IPS-20b (cell line): Measurements from ENCODE around the gene DRAXIN.

ENCODE experiments used
- H3K27ac ChIP-seq: one replicate; pipeline ENCODE4 v1.5.1; 2013; ENCODE audit warnings: low read length
- H3K27me3 ChIP-seq: 2 replicates; pipeline ENCODE4 v1.6.1; 2013; ENCODE audit warnings: mild to moderate bottlenecking, low read length, inconsistent platforms; ENCODE audit not compliant: insufficient read depth
- H3K36me3 ChIP-seq: 2 replicates; pipeline ENCODE4 v1.6.1; 2013; ENCODE audit warnings: low read depth, mild to moderate bottlenecking, inconsistent platforms, low read length, moderate library complexity; ENCODE audit not compliant: insufficient read depth
- H3K4me1 ChIP-seq: 2 replicates; pipeline ENCODE4 v1.6.1; 2013; ENCODE audit warnings: mild to moderate bottlenecking, control low read depth, inconsistent platforms, low read length, moderate library complexity; ENCODE audit not compliant: insufficient read depth
- H3K4me3 ChIP-seq: 2 replicates; pipeline ENCODE4 v1.5.1; 2013; ENCODE audit warnings: mild to moderate bottlenecking, low read length, inconsistent platforms
- H3K9ac ChIP-seq: 2 replicates; pipeline ENCODE4 v1.6.1; 2013; ENCODE audit warnings: low read depth, mild to moderate bottlenecking, inconsistent platforms, low read length, moderate library complexity
- H3K9me3 ChIP-seq: 2 replicates; pipeline ENCODE4 v1.6.1; 2013; ENCODE audit warnings: mild to moderate bottlenecking, low read depth, low read length, inconsistent platforms; ENCODE audit not compliant: insufficient read depth

DRAXIN gene

DNA sequence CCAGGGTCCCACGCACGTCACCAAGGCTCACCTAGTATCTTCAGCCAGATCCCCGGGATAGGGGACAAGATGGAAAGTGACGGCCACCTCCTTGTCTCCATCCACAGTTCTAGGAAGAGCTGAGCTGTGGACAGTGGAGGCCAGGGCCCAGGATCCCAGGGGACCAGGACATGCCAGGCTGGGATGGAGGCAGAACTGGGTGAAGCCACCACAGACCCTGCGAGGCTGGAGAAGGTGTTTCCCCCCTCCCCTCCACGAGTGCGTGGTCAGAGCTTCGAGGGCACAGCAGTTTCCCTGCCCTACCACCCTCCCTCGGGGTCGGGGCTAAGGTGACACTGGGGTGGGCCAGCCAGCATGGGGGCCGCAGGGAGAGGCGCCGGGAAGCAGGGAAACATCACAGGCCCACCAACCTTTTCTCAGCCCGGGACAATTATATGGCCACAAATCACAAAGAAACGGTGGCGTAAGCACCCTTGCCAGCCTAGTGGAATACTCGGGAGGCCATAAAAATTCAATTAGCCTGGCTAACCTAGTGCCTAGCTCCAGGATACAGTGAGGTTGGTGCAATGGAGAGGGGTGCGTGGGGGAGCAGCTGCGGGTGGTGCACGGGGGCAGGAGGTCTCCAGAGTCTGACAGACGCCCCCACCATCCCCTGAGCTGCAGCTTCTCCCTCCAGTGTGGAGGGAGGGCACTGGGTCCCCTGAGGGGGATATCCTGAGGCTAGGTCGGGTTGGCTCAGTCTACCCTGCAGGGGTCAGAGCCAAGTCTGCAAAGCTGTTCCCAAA lies 13.4 kb downstream of the DRAXIN start:
- Histone ChIP-seq H3K4me3 (no peak overlapping the region), H3K4me1 (peaks cover 33% of the 10 kb centered on the region), H3K9me3 (no peaks in the 10 kb centered on the region), H3K27ac (no peak overlapping the region), H3K36me3 (0 out of 2 replicates have a peak, but pooled peaks cover 4% of the 10 kb centered on the region), H3K9ac (no peak overlapping the region), H3K27me3 (no peaks in the 10 kb centered on the region)

DNA sequence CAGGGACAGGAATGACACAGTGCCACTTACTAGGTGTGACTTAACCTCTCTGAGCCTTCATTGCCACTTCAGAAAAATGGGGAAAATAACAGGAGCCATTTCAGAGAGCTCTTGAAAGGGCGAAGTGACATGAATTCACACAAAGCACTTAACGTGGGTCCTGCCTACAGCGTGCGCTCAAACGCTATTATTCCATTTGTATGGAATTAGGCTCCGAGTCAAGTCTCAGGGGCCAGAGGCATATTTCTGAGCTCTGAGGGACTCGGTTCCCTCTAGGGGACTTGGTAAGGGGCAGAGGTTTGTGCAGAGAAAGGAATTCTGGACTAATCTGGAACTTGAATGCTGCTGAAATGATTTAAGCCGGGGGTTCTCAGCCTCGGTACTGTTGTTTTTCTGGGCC lies 14.1 kb downstream of the DRAXIN start:
- 0 out of 2 replicates have a peak, but pooled peaks cover 4% of the 10 kb centered on the region for H3K36me3 ChIP-seq
- H3K27me3 ChIP-seq = no peaks in the 10 kb centered on the region
- H3K27ac ChIP-seq = no peak overlapping the region
- H3K4me3 ChIP-seq = no peak overlapping the region
- H3K4me1 ChIP-seq = peaks cover 33% of the 10 kb centered on the region
- no peaks in the 10 kb centered on the region for H3K9me3 ChIP-seq
- no peak overlapping the region for H3K9ac ChIP-seq

DNA sequence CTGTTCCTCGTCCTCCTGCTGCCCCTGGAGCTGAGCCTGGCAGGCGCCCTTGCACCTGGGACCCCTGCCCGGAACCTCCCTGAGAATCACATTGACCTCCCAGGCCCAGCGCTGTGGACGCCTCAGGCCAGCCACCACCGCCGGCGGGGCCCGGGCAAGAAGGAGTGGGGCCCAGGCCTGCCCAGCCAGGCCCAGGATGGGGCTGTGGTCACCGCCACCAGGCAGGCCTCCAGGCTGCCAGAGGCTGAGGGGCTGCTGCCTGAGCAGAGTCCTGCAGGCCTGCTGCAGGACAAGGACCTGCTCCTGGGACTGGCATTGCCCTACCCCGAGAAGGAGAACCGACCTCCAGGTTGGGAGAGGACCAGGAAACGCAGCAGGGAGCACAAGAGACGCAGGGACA lies 14.8 kb downstream of the DRAXIN start:
- H3K27ac ChIP-seq = no peak overlapping the region
- peaks cover 5% of the 10 kb centered on the region; the same call in 1 of the 2 replicates for H3K36me3 ChIP-seq
- H3K9me3 ChIP-seq = no peaks in the 10 kb centered on the region
- H3K4me3 ChIP-seq = no peak overlapping the region
- H3K9ac ChIP-seq = no peak overlapping the region
- H3K27me3 ChIP-seq = no peaks in the 10 kb centered on the region
- peaks cover 28% of the 10 kb centered on the region for H3K4me1 ChIP-seq

DNA sequence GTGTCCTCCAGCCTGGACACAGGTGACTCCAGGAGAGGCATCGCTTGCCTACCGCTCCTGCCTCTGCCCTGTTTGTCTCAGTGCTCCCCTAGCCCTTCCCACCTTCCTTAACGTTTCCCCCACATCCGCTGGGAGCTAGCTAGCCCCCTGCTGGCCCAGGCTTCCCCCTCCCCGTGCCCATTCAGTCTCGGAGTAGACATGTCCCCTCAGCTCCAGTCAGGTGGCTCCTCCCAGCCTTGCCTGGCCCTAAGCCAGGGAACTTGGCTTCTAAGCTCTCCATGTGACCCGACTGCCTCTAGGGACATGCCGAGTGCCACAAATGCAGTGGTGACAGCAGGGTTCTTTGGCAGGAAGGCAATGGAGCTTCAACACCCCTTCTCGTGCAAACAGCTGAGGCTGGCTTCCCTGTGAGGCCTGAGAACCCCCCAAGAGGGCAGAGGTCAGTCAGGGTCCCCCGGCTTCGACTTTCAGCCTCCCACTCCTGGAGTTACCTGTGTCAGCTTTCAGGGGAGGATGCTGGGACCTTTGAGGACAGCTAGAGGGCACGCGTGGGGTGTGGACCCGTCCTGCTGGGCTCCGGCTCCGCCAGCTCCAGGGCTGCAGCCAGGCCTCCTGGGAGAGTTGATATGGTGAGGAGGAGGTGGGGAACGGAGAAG lies 16.2 kb downstream of the DRAXIN start:
- Histone ChIP-seq H3K27ac (no peak overlapping the region), H3K4me3 (no peak overlapping the region), H3K9me3 (no peaks in the 10 kb centered on the region), H3K36me3 (peaks cover 14% of the 10 kb centered on the region; the same call in 1 of the 2 replicates), H3K9ac (no peak overlapping the region), H3K4me1 (peaks cover 26% of the 10 kb centered on the region), H3K27me3 (no peaks in the 10 kb centered on the region)

DNA sequence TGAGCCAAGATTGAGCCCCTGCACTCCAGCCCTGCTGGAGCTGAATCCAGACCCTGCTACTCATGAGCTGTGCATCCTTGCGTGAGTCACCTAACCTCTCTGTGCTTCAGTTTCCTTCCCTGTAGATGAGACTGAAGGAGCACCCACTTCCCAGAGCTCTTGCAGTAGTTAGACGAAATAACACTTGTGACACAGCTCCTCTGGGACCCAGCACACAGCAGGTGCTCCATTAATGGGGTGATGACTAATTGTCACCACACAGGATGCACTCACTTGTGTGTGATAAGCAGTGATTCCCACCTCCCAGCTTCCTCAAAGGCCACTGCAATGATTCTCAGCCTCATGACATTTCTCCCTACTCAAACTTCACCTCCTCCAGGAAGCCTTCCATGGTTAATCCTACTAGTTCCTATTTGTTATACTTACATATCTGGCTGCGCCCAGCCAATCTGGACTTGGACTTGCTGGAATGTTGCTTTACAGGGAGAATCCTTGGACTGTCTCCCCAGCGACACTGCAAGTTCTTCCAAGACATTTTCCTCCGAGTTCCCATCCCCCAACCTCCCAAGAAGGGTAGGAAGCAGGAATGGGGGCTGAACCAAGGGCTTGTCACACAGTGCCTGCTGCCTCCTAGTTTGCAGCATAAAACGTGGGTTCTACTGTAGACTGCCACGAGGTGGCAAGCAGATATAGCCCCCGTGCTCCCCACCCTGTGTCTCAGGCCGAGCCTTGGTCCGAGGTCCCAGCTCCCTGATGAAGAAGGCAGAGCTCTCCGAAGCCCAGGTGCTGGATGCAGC lies 17.2 kb downstream of the DRAXIN start:
- H3K36me3 ChIP-seq = peaks cover 19% of the 10 kb centered on the region; the same call in 1 of the 2 replicates
- H3K4me3 ChIP-seq = no peak overlapping the region
- H3K27me3 ChIP-seq = no peaks in the 10 kb centered on the region
- H3K27ac ChIP-seq = no peak overlapping the region
- peaks cover 26% of the 10 kb centered on the region for H3K4me1 ChIP-seq
- no peaks in the 10 kb centered on the region for H3K9me3 ChIP-seq
- H3K9ac ChIP-seq = no peak overlapping the region

DNA sequence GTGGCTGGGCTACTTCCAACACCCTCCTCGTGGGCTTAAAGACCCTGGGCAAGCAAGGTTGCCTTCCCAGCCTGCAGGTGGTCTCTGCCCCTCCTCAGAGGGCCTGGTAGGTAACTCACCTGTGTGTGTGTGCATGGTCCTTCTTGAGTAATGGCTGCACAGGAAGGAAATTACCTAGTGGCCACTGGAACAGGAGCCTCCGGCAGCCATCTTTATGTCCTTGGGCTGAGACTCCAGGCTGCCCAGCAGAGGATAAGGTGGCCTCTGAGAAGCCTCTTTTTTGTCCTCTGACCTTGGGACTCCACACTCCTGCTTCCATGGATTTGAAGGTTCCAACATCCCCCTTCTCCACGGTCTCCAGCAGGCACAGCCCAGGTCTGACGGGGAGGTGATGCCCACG lies 20.0 kb downstream of the DRAXIN start:
- no peak overlapping the region for H3K9ac ChIP-seq
- H3K36me3 ChIP-seq = peaks cover 25% of the 10 kb centered on the region
- H3K4me3 ChIP-seq = no peak overlapping the region
- H3K9me3 ChIP-seq = no peaks in the 10 kb centered on the region
- H3K27ac ChIP-seq = no peak overlapping the region
- no peaks in the 10 kb centered on the region for H3K27me3 ChIP-seq
- H3K4me1 ChIP-seq = peaks cover 7% of the 10 kb centered on the region; the same call in 1 of the 2 replicates

DNA sequence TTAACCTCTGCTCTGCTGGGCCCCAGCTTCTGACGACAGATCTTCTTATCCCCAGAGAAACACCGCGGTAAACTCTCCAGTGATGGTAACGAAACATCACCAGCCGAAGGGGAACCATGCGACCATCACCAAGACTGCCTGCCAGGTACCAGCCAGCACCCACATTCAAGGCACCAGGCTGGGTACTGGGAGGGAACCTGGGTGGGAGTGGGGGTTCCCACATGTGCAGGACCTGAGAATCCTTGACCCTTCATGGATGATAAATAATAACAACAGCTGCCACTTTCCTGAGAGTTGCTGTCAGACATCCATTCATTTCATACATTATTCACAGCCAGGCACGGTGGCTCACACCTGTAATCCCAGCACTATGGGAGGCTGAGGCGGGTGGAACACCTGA lies 20.8 kb downstream of the DRAXIN start:
- Histone ChIP-seq H3K9me3 (no peaks in the 10 kb centered on the region), H3K36me3 (peaks cover 25% of the 10 kb centered on the region), H3K4me3 (no peak overlapping the region), H3K9ac (no peak overlapping the region), H3K27me3 (no peaks in the 10 kb centered on the region), H3K4me1 (peaks cover 6% of the 10 kb centered on the region; the same call in 1 of the 2 replicates), H3K27ac (no peak overlapping the region)

DNA sequence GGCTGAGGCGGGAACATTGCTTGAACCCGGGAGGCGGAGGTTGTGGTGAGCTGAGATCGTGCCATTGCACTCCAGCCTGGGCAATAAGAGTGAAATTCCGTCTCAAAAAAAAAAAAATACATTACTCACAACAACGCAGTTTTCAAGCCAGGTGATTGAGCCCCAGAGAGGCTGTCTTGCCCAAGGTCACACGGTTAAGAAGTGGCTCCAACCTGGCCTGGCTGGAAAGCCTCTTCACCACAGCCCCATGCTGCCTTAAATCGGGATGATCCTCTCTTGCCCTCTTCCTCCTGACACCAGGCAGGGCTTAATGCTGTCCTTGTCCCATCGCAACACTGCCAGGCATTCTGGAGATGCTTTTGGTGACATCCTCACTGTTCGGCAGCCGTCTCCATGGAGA lies 21.6 kb downstream of the DRAXIN start:
- H3K4me3 ChIP-seq = no peak overlapping the region
- H3K9me3 ChIP-seq = no peaks in the 10 kb centered on the region
- no peak overlapping the region for H3K9ac ChIP-seq
- no peak overlapping the region for H3K27ac ChIP-seq
- no peaks in the 10 kb centered on the region for H3K27me3 ChIP-seq
- no peaks in the 10 kb centered on the region for H3K4me1 ChIP-seq
- H3K36me3 ChIP-seq = peaks cover 25% of the 10 kb centered on the region

DNA sequence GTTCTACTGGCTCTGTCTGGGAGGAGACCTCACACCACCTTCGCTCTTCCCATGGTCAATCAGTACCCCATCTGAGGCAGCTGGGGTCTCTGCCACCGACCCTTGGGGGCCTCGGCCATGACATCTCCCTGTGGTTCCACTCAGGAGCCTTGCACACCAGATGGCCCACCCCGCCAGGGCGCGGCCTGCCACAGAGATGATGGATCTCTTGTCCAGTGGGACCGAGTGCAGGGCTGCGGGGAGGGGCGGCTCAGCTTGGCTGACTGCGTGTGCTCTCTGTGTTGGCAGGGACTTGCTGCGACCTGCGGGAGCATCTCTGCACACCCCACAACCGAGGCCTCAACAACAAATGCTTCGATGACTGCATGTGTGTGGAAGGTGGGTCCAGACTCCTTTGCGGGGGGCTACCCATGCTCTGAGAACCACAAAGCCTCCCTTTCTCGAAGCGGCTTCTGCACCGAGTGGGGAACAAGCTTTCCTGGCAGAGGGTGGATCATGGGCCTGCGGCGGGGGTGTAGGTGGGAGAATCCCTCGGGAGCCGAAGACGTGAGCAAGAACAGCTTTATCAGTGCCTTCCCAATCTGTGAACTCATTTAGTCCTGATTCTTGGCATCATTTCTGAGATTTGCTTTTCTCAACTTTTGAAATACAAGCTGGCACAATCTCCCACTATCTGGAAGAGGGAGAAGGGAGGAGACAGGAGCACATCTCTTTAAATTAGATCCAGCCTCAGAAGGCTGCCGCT lies 23.5 kb downstream of the DRAXIN start:
- H3K27ac ChIP-seq = no peak overlapping the region
- no peak overlapping the region for H3K4me3 ChIP-seq
- peaks cover 26% of the 10 kb centered on the region for H3K36me3 ChIP-seq
- no peaks in the 10 kb centered on the region for H3K27me3 ChIP-seq
- H3K4me1 ChIP-seq = no peaks in the 10 kb centered on the region
- no peak overlapping the region for H3K9ac ChIP-seq
- no peaks in the 10 kb centered on the region for H3K9me3 ChIP-seq

DNA sequence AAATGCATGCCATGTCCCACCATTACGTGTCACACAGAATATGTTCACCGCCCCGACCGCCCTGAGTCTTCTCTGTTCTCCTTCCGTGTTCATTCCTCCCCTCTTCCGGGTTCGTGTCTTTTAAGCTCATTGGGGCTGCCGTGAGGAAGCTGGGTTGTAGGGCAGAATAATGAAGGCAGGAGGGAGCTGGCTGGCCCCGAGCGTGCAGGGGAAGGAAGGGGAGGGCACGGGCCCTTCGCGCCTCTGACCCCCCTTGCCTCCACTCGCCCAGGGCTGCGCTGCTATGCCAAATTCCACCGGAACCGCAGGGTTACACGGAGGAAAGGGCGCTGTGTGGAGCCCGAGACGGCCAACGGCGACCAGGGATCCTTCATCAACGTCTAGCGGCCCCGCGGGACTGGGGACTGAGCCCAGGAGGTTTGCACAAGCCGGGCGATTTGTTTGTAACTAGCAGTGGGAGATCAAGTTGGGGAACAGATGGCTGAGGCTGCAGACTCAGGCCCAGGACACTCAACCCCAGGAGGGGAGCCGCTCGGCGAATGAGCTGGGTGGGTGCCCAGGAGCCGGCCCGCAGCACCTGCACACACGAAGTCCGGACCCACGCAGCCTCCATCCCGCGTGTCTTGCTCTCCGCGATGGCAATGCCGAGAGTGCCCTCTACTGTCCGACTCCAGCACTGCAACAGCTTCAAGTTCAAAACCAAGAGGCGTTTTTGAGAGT lies 28.0 kb downstream of the DRAXIN start:
- H3K27me3 ChIP-seq = no peaks in the 10 kb centered on the region
- no peaks in the 10 kb centered on the region for H3K9me3 ChIP-seq
- H3K4me1 ChIP-seq = no peaks in the 10 kb centered on the region
- H3K36me3 ChIP-seq = peaks cover 16% of the 10 kb centered on the region
- no peak overlapping the region for H3K27ac ChIP-seq
- H3K4me3 ChIP-seq = no peak overlapping the region
- no peak overlapping the region for H3K9ac ChIP-seq

DNA sequence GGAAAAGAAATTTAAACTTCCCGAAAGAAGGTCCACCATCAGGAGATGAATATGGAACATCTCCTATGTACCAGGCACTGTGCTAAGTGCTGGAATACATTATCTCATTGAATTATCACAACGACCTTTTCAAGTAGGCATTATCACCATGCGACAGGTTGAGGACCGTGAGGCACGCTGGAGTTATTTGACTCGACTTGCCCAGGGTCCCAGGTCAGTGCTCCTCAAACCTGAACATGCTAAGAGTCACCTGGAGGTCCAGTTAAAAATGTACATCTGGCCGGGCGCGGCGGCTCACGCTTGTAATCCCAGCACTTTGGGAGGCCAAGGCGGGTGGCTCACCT lies 28.5 kb downstream of the DRAXIN start:
- Histone ChIP-seq H3K9me3 (no peaks in the 10 kb centered on the region), H3K27ac (no peak overlapping the region), H3K27me3 (no peaks in the 10 kb centered on the region), H3K4me3 (no peak overlapping the region), H3K9ac (no peak overlapping the region), H3K36me3 (peaks cover 16% of the 10 kb centered on the region), H3K4me1 (no peaks in the 10 kb centered on the region)
